ENCODE results near the gene METRN. TPM values are rescaled to one million over a fixed set of nuclear protein-coding genes. Genes with fewer than 3 reads are reported as not detected.

Gene METRN
- total and polyA plus RNA-seq, 10 donors: 7.2 to 31.9 (median 14.6) TPM

- 88 to 97% (median 90%) methylated on average over 13 to 40 of the region's 40 CpGs for WGBS, 5 donors
Measured at GRCh38 chr16:671353-672131, 43.4 kb upstream of the METRN start.

DNA sequence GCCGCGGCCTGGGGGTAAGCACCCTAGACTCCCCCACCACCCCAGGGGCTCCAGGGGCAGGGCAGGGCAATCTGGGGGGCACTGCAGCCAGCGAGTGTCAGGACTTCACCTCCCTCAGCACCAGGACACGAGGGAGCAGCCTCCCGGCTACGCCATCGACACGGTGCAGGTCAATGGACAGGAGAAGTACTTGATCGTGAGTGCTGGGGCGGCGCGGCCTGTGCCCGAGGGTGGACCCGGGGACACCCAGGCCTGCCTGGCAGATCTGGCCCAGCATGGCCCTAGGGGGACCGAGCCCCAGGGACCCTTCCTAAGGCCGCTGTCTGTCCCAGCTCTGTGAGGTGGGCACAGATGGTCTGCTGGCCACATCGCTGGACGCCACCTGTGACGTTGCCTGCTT, 42.5 kb upstream of the METRN start:
- TF ChIP-seq POLR2A (IDR thresholded peaks at IDR 0.05) (no peak), CTCF (IDR thresholded peaks at IDR 0.05 in 8 of 11, conservative IDR thresholded peaks at IDR 0.05 in 3 of 11) (no peak), POLR2AphosphoS5 (IDR thresholded peaks at IDR 0.05) (no peak)
- peaks cover 24 to 71% (median 49%) of the 10 kb centered on the region in 6 donors for H3K4me1 ChIP-seq
- intact Hi-C loops (cut with DNase I; ENCODE audit: low total_unique reads): no loop called here
- 82 to 98% (median 96%) methylated on average over 7 to 19 of the region's 19 CpGs for WGBS, 5 donors
- H3K27me3 ChIP-seq (replicated peaks in 1 of 7): peaks cover 0 to 31% (median 15%) of the 10 kb centered on the region in 7 donors
- H3K9me3 ChIP-seq: no peaks in the 10 kb centered on the region
- DNase-seq: no peak
- H3K36me3 ChIP-seq: peaks cover 0 to 57% (median 45%) of the 10 kb centered on the region in 6 donors
- H3K27ac ChIP-seq: no peak overlapping the region
- H3K4me3 ChIP-seq: no peak overlapping the region

More at GRCh38 chr16:671353-672131, 43.4 kb upstream of the METRN start:
- peaks cover 28 to 71% (median 51%) of the 10 kb centered on the region in 6 donors for H3K4me1 ChIP-seq
- no peak for DNase-seq
- peaks cover 0 to 23% (median 7%) of the 10 kb centered on the region in 7 donors for H3K27me3 ChIP-seq (replicated peaks in 1 of 7)
- H3K4me3 ChIP-seq: no peak overlapping the region
- peaks cover 0 to 57% (median 45%) of the 10 kb centered on the region in 6 donors for H3K36me3 ChIP-seq
- no peak overlapping the region for H3K27ac ChIP-seq
- TF ChIP-seq POLR2A (IDR thresholded peaks at IDR 0.05) (no peak), CTCF (IDR thresholded peaks at IDR 0.05 in 8 of 11, conservative IDR thresholded peaks at IDR 0.05 in 3 of 11) (no peak), POLR2AphosphoS5 (IDR thresholded peaks at IDR 0.05) (no peak)
- H3K9me3 ChIP-seq: no peaks in the 10 kb centered on the region
- intact Hi-C loops (cut with DNase I; ENCODE audit: low total_unique reads): no loop called here

GRCh38 chr16:672851-673250, 42.1 kb upstream of the METRN start:
- intact Hi-C loops (cut with DNase I; ENCODE audit: low total_unique reads): no loop called here
- TF ChIP-seq POLR2A (IDR thresholded peaks at IDR 0.05): no peak
- TF ChIP-seq CTCF (IDR thresholded peaks at IDR 0.05 in 8 of 11, conservative IDR thresholded peaks at IDR 0.05 in 3 of 11): no peak
- no peak for TF ChIP-seq POLR2AphosphoS5 (IDR thresholded peaks at IDR 0.05)
- Histone ChIP-seq H3K27ac (no peak overlapping the region), H3K9me3 (no peaks in the 10 kb centered on the region), H3K36me3 (peaks cover 0 to 57% (median 45%) of the 10 kb centered on the region in 6 donors), H3K27me3 (replicated peaks in 1 of 7) (peaks cover 0 to 36% (median 15%) of the 10 kb centered on the region in 7 donors), H3K4me3 (no peak overlapping the region), H3K4me1 (peaks cover 21 to 70% (median 45%) of the 10 kb centered on the region in 6 donors)
- WGBS, 5 donors: 92 to 97% (median 96%) methylated on average over 17 to 21 of the region's 21 CpGs
- no peak for DNase-seq

GRCh38 chr16:673399-673991, 41.4 kb upstream of the METRN start:
- 89 to 96% (median 94%) methylated on average over 5 to 18 of the region's 18 CpGs for WGBS, 5 donors

More at GRCh38 chr16:673399-673991, 41.4 kb upstream of the METRN start:
- Histone ChIP-seq H3K9me3 (no peaks in the 10 kb centered on the region), H3K27ac (peak overlapping the region in 5 of 8 donors; percentile 37 to 61 (median 46)), H3K36me3 (peaks cover 0 to 57% (median 45%) of the 10 kb centered on the region in 6 donors), H3K27me3 (replicated peaks in 1 of 7) (peaks cover 0 to 39% (median 15%) of the 10 kb centered on the region in 7 donors), H3K4me1 (peaks cover 21 to 68% (median 41%) of the 10 kb centered on the region in 6 donors), H3K4me3 (no peak overlapping the region)
- intact Hi-C loops (cut with DNase I; ENCODE audit: low total_unique reads): no loop called here
- no peak for DNase-seq
- TF ChIP-seq POLR2A (IDR thresholded peaks at IDR 0.05) (no peak), POLR2AphosphoS5 (IDR thresholded peaks at IDR 0.05) (peak in 1 of 3 donors; percentile 16), CTCF (IDR thresholded peaks at IDR 0.05 in 8 of 11, conservative IDR thresholded peaks at IDR 0.05 in 3 of 11) (no peak)

Data from spleen (tissue), 11 donors.